ENCODE data around the gene TWIST1. TPM values are rescaled to one million over a fixed set of nuclear protein-coding genes. Genes with fewer than 3 reads are reported as not detected.

The TWIST1 gene
- total RNA-seq, 2 donors from 2014 or later: 0.77 TPM; not detected in 1

GRCh38 chr7:19102884-19103283 lies 14.6 kb downstream of the TWIST1 start:
- H3K36me3 ChIP-seq: no peaks in the 10 kb centered on the region
- peaks cover 31% of the 10 kb centered on the region for H3K27me3 ChIP-seq
- H3K9ac ChIP-seq (ENCODE audit: low read depth in 2 of 2, low read length in 2 of 2): no peak overlapping the region
- intact Hi-C loops (cut with DNase I): no loop called here
- no peak for DNase-seq
- TF ChIP-seq CTCF (IDR thresholded peaks at IDR 0.05): no peak
- no peak overlapping the region for H3K27ac ChIP-seq
- H3K9me3 ChIP-seq: no peaks in the 10 kb centered on the region
- no peak overlapping the region for H3K4me3 ChIP-seq
- H3K4me1 ChIP-seq: no peaks in the 10 kb centered on the region

- intact Hi-C loops (cut with DNase I): no loop called here
- no peak overlapping the region for H3K4me3 ChIP-seq
- H3K27me3 ChIP-seq: peaks cover 24% of the 10 kb centered on the region
- H3K36me3 ChIP-seq: no peaks in the 10 kb centered on the region
- H3K4me1 ChIP-seq: no peaks in the 10 kb centered on the region
- no peak for DNase-seq
- H3K27ac ChIP-seq: no peak overlapping the region
- TF ChIP-seq CTCF (IDR thresholded peaks at IDR 0.05): no peak
- H3K9ac ChIP-seq (ENCODE audit: low read depth in 2 of 2, low read length in 2 of 2): no peak overlapping the region
- no peaks in the 10 kb centered on the region for H3K9me3 ChIP-seq
Observed at GRCh38 chr7:19101909-19102308, 15.5 kb downstream of the TWIST1 start.

GRCh38 chr7:19101472-19101871 lies 16.0 kb downstream of the TWIST1 start:
- peaks cover 20% of the 10 kb centered on the region for H3K27me3 ChIP-seq
- no peak overlapping the region for H3K4me3 ChIP-seq
- TF ChIP-seq CTCF (IDR thresholded peaks at IDR 0.05): no peak

GRCh38 chr7:19099924-19100323 lies 17.5 kb downstream of the TWIST1 start:
- intact Hi-C loops (cut with DNase I): no loop called here
- peaks cover 6% of the 10 kb centered on the region for H3K27me3 ChIP-seq
- DNase-seq: no peak

More at GRCh38 chr7:19101472-19101871, 16.0 kb downstream of the TWIST1 start:
- no peaks in the 10 kb centered on the region for H3K4me1 ChIP-seq
- no peak for DNase-seq
- intact Hi-C loops (cut with DNase I): no loop called here
- H3K27ac ChIP-seq: no peak overlapping the region
- no peak overlapping the region for H3K9ac ChIP-seq (ENCODE audit: low read depth in 2 of 2, low read length in 2 of 2)
- no peaks in the 10 kb centered on the region for H3K9me3 ChIP-seq
- H3K36me3 ChIP-seq: no peaks in the 10 kb centered on the region

GRCh38 chr7:19099194-19099593 lies 18.2 kb downstream of the TWIST1 start:
- Histone ChIP-seq H3K9me3 (no peaks in the 10 kb centered on the region), H3K36me3 (no peaks in the 10 kb centered on the region), H3K4me1 (no peaks in the 10 kb centered on the region), H3K4me3 (no peak overlapping the region), H3K27me3 (no peaks in the 10 kb centered on the region), H3K27ac (no peak overlapping the region), H3K9ac (ENCODE audit: low read depth in 2 of 2, low read length in 2 of 2) (no peak overlapping the region)
- intact Hi-C loops (cut with DNase I): no loop called here
- no peak for TF ChIP-seq CTCF (IDR thresholded peaks at IDR 0.05)
- no peak for DNase-seq

More at GRCh38 chr7:19099924-19100323, 17.5 kb downstream of the TWIST1 start:
- no peak for TF ChIP-seq CTCF (IDR thresholded peaks at IDR 0.05)
- Histone ChIP-seq H3K36me3 (no peaks in the 10 kb centered on the region), H3K9ac (ENCODE audit: low read depth in 2 of 2, low read length in 2 of 2) (no peak overlapping the region), H3K4me1 (no peaks in the 10 kb centered on the region), H3K9me3 (no peaks in the 10 kb centered on the region), H3K27ac (no peak overlapping the region), H3K4me3 (no peak overlapping the region)

GRCh38 chr7:19098510-19098909 lies 18.9 kb downstream of the TWIST1 start:
- H3K4me3 ChIP-seq: no peak overlapping the region
- H3K36me3 ChIP-seq: no peaks in the 10 kb centered on the region
- no peak for DNase-seq
- H3K27ac ChIP-seq: no peak overlapping the region
- intact Hi-C loops (cut with DNase I): no loop called here
- H3K4me1 ChIP-seq: no peaks in the 10 kb centered on the region
- H3K27me3 ChIP-seq: no peaks in the 10 kb centered on the region
- TF ChIP-seq CTCF (IDR thresholded peaks at IDR 0.05): no peak
- no peaks in the 10 kb centered on the region for H3K9me3 ChIP-seq
- H3K9ac ChIP-seq (ENCODE audit: low read depth in 2 of 2, low read length in 2 of 2): no peak overlapping the region

Data from colonic mucosa (tissue), 4 donors.